GM18951 (cell line): ENCODE results near the gene XRCC1.
A peak's percentile ranks its signal among the peaks of the same experiment; 100 is the strongest.

Experiments
- POLR2A ChIP-seq: IDR thresholded peaks from 4 replicates; pipeline ENCODE4 v1.6.1; 2011; ENCODE audit warnings: mild to moderate bottlenecking; ENCODE audit not compliant: insufficient read length, insufficient read depth; ENCODE audit errors: extremely low read depth
- in situ Hi-C: fragments of 300-500 bp; cut with MboI; formaldehyde crosslinking; loops from one replicate; pipeline ENCODE4 v1.12.0; 2022; ENCODE audit warnings: low sequenced_read_pairs, mixed read lengths, inconsistent platforms; ENCODE audit not compliant: unreplicated experiment

Gene XRCC1

DNA sequence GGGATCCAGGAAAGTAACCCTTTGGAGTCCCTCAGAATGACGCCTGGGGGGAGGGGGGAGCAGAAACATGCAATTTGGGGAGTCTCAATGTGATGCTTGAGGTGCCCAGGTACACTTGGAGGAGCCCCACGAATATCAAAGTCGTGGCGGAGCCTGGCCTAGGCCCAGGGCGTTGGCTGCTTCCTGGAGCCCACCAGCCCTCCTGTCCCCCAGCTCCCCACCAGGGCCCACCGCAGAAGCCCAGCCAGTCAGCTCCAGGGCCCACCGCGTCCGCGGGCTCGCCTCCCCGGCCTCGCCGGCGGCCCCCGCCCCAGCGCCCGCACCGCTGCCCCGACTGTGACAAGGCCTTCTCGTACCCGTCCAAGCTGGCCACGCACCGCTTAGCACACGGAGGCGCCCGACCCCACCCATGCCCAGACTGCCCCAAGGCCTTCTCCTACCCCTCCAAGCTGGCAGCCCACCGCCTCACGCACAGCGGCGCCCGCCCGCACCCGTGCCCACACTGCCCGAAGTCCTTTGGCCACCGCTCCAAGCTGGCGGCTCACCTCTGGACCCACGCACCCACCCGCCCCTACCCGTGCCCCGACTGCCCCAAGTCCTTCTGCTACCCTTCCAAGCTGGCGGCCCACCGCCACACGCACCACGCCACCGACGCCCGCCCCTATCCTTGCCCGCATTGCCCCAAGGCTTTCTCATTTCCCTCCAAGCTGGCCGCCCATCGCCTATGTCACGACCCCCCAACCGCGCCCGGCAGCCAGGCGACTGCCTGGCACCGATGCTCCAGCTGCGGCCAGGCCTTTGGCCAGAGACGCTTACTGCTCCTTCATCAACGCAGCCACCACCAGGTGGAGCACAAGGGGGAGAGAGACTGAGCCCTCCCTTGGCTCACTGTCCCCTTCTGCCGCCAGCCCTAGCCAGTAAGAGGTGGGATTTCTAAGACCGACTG lies 40.2 kb downstream of the XRCC1 start:
- TF ChIP-seq POLR2A = no peak
- in situ Hi-C loops = no loop called here

DNA sequence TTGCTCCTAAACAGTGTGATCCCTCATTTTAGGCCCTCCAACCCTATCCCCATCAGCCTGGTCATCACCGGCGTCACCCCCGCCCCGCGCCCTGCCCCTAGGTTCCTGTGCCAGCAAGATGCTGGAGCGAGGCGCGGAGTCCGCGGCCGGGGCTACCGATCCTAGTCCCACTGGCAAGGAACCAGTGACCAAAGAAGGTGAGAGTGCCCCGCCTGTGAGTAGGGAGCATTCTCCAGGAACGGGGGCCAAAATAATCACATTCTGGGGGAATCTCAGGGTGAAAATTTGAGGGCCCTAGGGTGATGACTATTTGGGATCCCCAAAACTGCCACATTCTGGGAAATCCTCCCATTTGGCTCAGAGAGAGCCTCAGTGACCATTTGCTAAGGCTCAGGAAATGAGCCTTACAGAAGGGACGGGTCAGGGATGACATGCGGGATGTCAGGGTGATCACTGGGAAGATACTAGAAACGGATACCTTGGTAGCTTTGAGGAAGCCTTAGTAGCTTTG lies 41.0 kb downstream of the XRCC1 start:
- in situ Hi-C loops = no loop called here
- no peak for TF ChIP-seq POLR2A

DNA sequence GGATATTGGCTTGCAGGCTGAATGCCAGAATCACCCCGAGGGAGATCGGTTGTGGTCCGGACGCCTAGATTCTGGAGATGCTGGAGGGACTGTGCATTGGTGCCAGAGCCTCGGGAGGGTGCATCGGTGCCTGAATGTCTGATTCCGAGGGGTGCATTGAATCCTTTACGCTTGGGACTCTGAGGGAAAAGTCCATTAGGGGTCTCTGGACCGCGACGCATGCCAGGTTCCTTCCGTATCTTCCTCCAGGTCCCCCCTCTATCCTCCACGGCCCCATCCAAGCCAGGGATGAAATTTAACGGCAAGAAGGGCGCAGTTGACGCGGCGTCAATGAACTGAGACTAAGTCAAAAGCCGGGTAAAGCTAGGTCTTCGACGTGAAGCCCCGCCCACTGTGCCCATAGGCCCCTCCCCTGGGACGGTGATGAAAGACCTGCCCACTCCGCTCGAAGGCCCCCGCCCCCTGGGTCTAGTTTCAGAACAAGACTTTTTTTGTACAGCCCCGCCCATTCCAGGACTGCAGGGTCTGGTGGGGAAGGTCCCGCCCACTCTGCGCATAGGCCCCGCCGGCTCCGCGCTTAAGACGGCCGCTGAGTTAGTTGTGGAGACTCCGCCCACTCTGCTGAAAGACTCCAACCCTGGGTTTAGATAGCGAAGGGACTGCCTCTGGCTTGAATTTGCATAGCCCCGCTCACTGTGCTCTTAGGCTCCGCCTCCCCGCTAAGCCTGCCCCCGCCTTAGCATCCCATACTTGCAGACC lies 41.6 kb downstream of the XRCC1 start:
- peak; percentile 20 for TF ChIP-seq POLR2A
- in situ Hi-C loops = no loop called here

DNA sequence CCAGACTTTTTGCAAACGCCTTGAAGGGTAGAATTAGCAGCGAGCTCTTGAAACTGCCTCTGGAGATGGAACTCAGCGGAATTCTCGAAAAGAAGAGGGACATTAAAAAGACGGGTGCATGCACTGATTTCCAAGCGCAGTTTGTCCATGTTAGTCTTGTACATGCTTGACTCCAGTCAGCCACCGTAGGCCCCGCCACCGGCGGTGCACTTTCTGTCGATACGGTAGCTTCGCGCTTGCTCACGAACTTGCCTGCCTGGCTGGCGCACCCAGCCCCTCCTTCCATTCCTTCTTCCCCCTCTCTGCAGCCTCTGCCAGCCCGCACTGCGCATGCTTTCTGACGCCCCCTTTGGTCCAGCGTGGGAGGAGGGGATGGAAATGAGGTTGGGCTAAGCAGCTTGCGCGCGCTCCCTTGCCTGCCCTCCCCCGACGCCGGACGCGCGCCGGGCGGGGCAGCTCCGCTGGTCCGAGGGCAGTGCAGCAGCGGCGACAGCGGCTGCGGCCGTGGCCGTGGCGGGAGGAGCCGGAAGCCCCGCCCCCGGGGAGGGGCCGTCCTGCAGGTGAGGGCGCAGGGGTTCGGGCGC lies 42.3 kb downstream of the XRCC1 start, which contains the start of gene ZNF575:
Gene ZNF575 (plus strand): TSS at position 227 of the 584 bp plus-strand sequence. CDS start 1,235 bp downstream, outside the sequence.
- peak; percentile 55 for TF ChIP-seq POLR2A
- in situ Hi-C loops = no loop called here

DNA sequence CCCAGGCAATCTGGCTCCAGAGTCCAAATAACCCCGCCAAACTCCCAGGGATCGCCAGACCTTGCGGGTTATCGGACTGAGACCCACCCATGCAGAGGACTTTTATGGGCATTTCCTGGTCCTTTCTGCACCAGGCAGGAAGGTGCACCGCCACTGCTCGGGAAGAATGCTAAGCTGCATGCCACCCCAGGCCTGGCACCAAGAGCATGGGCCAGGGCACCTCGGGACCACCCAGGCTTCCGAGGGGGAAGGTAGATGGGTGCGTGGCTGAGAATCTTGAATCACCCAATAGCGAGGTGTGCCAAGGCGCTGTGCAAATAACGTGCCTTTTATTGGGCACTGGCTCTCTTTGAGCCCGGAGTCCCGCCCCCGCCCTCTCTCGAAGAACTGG lies 42.8 kb downstream of the XRCC1 start:
- no peak for TF ChIP-seq POLR2A
- in situ Hi-C loops = no loop called here

DNA sequence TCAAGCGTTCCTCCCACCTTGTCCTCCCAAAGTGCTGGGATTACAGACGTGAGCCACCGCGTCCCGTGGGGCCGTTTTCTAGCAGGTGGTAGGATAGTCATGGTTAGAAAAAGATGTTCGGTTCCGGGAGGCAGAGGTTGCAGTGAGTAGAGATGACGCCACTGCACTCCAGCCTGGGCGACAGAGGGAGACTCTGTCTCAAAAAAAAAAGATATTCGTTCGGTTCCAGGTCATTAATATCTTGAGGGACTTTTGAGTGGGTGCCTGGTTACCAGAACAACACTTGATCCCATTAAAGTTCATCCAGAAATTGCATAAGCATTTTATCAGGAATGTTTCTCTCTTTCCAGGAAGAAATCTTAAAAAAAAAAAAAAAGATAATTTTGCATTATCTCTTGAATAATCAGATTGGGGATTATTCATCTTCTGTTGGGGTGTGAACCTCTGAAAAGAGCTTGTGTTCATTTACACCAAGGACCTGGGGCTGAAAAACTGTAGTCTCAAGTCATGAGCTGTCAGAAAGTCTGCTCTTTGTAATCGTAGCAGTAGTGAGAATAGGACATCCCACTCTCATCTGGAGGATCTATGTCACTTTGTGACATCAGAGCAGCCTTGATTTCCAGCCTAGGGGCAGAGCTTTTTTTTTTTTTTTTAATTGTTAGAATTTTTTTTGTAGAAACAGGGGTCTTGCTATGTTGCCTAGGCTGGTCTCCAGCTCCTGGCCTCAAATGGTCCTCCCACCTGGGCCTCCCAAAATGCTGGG lies 47.3 kb downstream of the XRCC1 start:
- in situ Hi-C loops = no loop called here
- TF ChIP-seq POLR2A = no peak

DNA sequence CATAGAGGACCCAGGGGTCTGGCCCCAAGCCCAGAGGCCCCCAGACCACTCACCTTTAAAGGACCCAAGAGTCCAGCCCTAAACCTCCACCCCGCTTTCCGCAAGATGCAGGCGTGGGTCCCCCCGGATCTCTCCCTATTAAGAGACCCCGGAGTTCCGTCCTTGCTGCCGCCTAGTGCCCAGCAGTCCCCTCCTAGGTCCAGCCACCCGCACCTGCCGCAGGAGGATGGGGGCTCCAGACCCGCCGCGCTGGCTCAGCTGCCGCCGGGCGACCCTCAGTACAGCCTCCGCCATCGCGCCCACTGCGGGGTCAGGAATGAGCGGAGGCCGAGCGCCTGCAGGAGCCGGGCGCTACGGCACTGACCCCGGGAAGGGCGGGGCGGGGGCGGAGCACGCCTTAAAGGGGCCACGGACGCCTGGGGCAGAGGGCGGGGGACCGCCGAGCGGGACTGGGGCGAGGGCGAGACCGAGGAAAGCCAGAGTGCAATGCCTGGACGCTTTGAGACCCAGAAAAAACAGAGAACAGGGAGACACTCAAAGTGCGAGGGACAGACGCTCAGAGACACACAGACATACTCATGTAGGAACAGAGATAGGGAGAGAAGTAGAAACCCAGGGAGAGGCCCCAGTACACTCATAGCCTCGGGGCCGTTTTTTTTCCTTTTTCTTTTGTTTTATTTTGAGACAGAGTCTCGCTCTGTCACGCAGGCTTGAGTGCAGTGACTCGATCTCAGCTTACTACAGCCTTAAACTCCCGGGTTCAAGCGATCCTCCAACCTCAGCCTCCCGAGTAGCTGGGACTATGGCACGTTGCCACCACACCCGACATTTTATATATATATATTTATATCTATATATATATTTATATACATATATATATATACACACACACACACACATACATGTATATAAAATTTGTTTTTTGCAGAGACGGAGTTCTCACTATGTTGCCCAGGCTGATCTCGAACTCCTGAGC lies 48.2 kb downstream of the XRCC1 start, which contains the start of gene ETHE1:
Gene ETHE1 (minus strand): TSS at position 318 of the 976 bp plus-strand sequence. CDS start 24 bp downstream, at position 294.
- in situ Hi-C loops = no loop called here
- peak; percentile 92 for TF ChIP-seq POLR2A

DNA sequence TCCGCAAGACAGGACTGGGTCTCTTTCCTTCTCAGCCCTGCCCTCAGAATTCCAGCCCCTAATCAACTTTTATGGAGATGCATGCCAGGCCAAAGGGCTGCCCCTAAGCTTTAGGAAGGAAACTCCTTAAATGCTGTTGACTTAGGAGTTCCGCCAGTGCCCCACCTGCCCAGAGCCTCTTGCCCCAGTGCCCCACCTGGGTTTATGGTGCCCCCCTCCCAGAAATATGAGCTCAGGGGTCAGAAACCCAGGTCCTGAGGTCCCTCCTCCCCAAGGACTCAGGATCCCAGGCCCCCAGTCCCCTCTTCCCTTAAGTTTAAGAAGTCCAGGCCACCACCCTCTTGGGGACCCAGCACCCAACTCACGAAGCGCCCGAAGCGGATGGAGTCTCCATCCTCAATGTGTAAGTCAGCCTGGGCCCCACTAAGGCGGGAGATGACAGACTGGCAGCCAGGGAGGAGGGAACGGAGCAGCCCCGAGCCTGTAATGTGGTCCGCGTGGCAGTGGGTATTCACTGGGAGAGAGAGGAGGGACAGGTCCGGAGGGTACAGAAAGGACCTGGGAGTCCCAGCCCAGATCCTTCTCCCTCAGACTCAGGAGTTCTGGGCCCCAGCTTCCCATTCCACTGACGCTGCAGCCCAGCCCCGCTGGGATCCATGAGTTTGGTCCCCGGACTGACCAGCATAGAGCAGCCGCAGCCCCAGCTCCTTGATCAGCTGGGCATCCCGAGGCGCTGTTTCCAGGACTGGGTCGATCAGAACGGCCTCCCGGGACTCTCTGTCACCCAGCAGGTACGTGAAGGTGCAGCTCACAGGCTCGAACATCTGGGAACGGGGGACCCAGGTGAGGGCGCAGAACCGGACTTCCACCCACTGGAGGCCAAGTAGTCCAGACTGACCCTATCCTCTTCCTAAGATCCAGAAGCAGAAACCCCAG lies 49.2 kb downstream of the XRCC1 start:
- in situ Hi-C loops = no loop called here
- TF ChIP-seq POLR2A = no peak

DNA sequence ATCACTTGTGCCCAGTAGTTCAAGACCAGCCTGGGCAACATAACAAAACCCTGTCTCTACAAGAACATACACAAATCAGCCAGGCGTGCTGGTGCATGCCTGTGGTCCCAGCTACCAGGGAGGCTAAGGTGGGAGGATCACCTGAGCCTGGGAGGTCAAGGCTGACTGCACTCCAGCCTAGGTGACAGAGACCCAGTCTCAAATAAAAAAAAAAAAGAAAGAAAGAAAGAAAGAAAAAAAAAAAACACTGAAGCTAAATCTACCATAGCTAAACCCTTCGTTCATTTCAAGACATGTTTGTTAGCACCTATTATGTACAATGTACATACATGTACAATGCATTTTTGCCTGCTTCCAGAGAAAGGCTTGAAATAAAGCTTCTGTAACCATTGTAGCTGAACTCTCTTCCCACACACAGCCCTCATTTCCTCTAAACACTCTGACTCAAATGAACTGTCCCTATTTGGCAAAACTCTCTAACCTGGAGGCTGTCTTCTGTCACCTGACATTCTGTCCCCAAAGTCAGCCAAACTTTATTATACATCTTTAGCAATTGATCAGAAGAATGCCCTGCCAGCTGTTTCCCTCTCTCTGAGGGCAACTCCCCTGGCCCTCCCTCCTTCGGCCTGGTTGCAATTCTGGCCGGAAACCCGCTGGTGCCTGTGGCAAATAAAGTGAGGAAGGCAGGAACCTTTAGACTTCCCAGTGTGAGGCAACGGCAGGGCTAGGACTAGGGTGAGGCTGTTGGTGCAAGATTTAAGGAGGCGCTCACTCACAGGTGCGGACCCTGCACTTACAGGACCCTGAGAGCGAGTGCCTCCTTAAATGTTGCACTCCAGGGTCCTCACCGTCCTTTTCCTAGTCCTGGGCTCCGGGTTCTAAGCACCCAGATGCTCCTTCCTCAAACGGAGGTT lies 50.1 kb downstream of the XRCC1 start:
- in situ Hi-C loops = loop anchor here (5.0 kb wide), 1 partner anchor 78 kb away; no protein-coding TSS in a partner anchor
- no peak for TF ChIP-seq POLR2A

DNA sequence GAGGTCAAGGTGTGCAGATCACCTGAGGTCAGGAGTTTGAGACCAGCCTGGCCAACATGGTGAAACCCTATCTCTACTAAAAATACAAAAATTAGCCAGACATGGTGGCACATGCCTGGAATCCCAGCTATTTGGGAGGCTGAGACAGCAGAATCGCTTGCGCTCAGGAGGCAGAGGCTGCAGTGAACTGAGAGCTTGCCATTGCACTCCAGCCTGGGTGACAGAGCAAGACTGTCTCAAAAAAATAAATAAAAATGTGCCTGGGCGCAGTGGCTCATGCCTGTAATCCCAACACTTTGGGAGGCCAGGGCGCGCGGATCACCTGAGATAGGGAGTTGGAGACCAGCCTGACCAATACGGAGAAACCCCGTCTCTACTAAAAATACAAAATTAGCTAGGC lies 51.6 kb downstream of the XRCC1 start:
- in situ Hi-C loops = loop anchor here (5.0 kb wide), 1 partner anchor 76 kb away; no protein-coding TSS in a partner anchor
